ENCODE measurements around the gene MBNL2. TPM values are rescaled to one million over a fixed set of nuclear protein-coding genes. Genes with fewer than 3 reads are reported as not detected.

Gene MBNL2
- total RNA-seq, 1 experiment from 2014 or later, result 0.85 TPM

DNA sequence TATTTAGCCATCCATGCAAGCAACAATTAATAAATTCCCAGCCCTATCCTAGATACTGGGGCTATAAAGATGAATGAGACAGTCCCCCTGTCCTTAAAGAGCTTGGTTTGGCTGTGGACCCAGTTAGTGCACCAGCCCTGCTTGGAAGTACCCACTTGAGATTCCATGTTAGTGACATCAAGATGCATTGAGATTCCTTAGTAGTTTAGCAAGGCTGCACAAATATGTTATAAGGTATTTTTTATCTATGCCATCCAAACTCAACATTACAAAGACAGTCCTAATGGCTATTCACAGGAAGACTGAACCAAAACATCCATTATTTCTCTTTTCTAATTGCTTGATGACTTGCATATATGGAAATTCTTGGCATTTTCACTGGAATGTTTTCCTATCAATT, 163.0 kb downstream of the MBNL2 start:
- ATAC-seq (no peak), DNase-seq (ENCODE audit: low spot score) (no peak)
- H3K4me3 Mint-ChIP-seq, result no peak overlapping the region
- peaks cover 5% of the 10 kb centered on the region; the same call in 1 of the 2 replicates for H3K9me3 Mint-ChIP-seq
- ChIA-PET CTCF (no interaction called here), POLR2A (no interaction called here)
- no peaks in the 10 kb centered on the region for H3K36me3 Mint-ChIP-seq
- TF ChIP-seq, protein P1, sequence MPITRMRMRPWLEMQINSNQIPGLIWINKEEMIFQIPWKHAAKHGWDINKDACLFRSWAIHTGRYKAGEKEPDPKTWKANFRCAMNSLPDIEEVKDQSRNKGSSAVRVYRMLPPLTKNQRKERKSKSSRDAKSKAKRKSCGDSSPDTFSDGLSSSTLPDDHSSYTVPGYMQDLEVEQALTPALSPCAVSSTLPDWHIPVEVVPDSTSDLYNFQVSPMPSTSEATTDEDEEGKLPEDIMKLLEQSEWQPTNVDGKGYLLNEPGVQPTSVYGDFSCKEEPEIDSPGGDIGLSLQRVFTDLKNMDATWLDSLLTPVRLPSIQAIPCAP (CRISPR knock-in tag; IDR thresholded peaks at IDR 0.05), result no peak
- no peak for TF ChIP-seq NFYB (CRISPR knock-in tag; conservative IDR thresholded peaks at IDR 0.05; ENCODE audit: low read depth)
- TF ChIP-seq TEAD1 (CRISPR knock-in tag; IDR thresholded peaks at IDR 0.05), result no peak
- no peak for TF ChIP-seq FOXK1 (CRISPR knock-in tag; IDR thresholded peaks at IDR 0.05)
- H3K4me1 Mint-ChIP-seq, result no peaks in the 10 kb centered on the region
- no peak overlapping the region for H3K27ac Mint-ChIP-seq
- H3K27me3 Mint-ChIP-seq (ENCODE audit: low read depth), result no peaks in the 10 kb centered on the region

DNA sequence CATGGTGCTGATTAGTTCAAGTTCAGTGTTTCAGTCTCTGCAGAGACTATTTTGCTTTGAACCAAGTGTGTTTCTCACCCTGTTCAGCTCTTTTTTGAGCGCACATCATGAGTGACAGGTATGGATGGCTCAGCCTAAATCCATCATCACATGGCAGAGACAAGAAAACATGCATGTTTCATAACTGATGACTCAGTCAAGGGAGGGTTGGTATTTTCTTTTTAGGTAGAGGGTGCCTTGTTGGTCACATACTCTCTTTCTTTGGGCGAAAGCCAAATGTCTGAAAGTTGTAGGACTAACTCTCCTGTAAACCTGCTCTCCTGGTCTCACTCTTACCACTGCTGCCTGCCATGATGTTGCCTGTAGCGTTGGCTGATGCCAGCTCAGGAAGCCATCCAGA, 163.7 kb downstream of the MBNL2 start:
- Mint-ChIP-seq H3K4me1 (no peaks in the 10 kb centered on the region), H3K27me3 (ENCODE audit: low read depth) (no peaks in the 10 kb centered on the region), H3K36me3 (no peaks in the 10 kb centered on the region), H3K27ac (no peak overlapping the region), H3K4me3 (no peak overlapping the region), H3K9me3 (peaks cover 5% of the 10 kb centered on the region; the same call in 1 of the 2 replicates)
- TF ChIP-seq, protein P2, sequence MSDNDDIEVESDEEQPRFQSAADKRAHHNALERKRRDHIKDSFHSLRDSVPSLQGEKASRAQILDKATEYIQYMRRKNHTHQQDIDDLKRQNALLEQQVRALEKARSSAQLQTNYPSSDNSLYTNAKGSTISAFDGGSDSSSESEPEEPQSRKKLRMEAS (CRISPR knock-in tag; IDR thresholded peaks at IDR 0.05), result no peak
- TF ChIP-seq, protein P3, sequence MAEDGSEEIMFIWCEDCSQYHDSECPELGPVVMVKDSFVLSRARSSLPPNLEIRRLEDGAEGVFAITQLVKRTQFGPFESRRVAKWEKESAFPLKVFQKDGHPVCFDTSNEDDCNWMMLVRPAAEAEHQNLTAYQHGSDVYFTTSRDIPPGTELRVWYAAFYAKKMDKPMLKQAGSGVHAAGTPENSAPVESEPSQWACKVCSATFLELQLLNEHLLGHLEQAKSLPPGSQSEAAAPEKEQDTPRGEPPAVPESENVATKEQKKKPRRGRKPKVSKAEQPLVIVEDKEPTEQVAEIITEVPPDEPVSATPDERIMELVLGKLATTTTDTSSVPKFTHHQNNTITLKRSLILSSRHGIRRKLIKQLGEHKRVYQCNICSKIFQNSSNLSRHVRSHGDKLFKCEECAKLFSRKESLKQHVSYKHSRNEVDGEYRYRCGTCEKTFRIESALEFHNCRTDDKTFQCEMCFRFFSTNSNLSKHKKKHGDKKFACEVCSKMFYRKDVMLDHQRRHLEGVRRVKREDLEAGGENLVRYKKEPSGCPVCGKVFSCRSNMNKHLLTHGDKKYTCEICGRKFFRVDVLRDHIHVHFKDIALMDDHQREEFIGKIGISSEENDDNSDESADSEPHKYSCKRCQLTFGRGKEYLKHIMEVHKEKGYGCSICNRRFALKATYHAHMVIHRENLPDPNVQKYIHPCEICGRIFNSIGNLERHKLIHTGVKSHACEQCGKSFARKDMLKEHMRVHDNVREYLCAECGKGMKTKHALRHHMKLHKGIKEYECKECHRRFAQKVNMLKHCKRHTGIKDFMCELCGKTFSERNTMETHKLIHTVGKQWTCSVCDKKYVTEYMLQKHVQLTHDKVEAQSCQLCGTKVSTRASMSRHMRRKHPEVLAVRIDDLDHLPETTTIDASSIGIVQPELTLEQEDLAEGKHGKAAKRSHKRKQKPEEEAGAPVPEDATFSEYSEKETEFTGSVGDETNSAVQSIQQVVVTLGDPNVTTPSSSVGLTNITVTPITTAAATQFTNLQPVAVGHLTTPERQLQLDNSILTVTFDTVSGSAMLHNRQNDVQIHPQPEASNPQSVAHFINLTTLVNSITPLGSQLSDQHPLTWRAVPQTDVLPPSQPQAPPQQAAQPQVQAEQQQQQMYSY (CRISPR knock-in tag; IDR thresholded peaks at IDR 0.05), result no peak
- TF ChIP-seq, protein P4, sequence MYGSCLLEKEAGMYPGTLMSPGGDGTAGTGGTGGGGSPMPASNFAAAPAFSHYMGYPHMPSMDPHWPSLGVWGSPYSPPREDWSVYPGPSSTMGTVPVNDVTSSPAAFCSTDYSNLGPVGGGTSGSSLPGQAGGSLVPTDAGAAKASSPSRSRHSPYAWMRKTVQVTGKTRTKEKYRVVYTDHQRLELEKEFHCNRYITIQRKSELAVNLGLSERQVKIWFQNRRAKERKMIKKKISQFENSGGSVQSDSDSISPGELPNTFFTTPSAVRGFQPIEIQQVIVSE (CRISPR knock-in tag; IDR thresholded peaks at IDR 0.05; ENCODE audit: borderline replicate concordance), result no peak
- TF ChIP-seq, protein P5, sequence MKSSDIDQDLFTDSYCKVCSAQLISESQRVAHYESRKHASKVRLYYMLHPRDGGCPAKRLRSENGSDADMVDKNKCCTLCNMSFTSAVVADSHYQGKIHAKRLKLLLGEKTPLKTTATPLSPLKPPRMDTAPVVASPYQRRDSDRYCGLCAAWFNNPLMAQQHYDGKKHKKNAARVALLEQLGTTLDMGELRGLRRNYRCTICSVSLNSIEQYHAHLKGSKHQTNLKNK (CRISPR knock-in tag; IDR thresholded peaks at IDR 0.05), result no peak
- TF ChIP-seq GTF2I (CRISPR knock-in tag; conservative IDR thresholded peaks at IDR 0.05) (no peak), EMX1 (CRISPR knock-in tag; IDR thresholded peaks at IDR 0.05) (no peak), TEAD4 (CRISPR knock-in tag; IDR thresholded peaks at IDR 0.05) (no peak), ATF1 (CRISPR knock-in tag; IDR thresholded peaks at IDR 0.05) (no peak)
- TF ChIP-seq, protein P6, sequence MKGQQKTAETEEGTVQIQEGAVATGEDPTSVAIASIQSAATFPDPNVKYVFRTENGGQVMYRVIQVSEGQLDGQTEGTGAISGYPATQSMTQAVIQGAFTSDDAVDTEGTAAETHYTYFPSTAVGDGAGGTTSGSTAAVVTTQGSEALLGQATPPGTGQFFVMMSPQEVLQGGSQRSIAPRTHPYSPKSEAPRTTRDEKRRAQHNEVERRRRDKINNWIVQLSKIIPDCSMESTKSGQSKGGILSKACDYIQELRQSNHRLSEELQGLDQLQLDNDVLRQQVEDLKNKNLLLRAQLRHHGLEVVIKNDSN (CRISPR knock-in tag; IDR thresholded peaks at IDR 0.05), result no peak
- TF ChIP-seq, protein P7, sequence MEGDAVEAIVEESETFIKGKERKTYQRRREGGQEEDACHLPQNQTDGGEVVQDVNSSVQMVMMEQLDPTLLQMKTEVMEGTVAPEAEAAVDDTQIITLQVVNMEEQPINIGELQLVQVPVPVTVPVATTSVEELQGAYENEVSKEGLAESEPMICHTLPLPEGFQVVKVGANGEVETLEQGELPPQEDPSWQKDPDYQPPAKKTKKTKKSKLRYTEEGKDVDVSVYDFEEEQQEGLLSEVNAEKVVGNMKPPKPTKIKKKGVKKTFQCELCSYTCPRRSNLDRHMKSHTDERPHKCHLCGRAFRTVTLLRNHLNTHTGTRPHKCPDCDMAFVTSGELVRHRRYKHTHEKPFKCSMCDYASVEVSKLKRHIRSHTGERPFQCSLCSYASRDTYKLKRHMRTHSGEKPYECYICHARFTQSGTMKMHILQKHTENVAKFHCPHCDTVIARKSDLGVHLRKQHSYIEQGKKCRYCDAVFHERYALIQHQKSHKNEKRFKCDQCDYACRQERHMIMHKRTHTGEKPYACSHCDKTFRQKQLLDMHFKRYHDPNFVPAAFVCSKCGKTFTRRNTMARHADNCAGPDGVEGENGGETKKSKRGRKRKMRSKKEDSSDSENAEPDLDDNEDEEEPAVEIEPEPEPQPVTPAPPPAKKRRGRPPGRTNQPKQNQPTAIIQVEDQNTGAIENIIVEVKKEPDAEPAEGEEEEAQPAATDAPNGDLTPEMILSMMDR (IDR thresholded peaks at IDR 0.05), result no peak
- TF ChIP-seq, protein P8, sequence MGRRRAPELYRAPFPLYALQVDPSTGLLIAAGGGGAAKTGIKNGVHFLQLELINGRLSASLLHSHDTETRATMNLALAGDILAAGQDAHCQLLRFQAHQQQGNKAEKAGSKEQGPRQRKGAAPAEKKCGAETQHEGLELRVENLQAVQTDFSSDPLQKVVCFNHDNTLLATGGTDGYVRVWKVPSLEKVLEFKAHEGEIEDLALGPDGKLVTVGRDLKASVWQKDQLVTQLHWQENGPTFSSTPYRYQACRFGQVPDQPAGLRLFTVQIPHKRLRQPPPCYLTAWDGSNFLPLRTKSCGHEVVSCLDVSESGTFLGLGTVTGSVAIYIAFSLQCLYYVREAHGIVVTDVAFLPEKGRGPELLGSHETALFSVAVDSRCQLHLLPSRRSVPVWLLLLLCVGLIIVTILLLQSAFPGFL (CRISPR knock-in tag; IDR thresholded peaks at IDR 0.05; ENCODE audit: borderline replicate concordance), result no peak
- no peak for DNase-seq (ENCODE audit: low spot score)
- POLR2A ChIA-PET, result no interaction called here
- ATAC-seq, result no peak
- CTCF ChIA-PET, result no interaction called here
